H1 (cell line): ENCODE results near the gene MRPL28. TPM values are rescaled to one million over a fixed set of nuclear protein-coding genes. Genes with fewer than 3 reads are reported as not detected.

ENCODE experiments used
- EGR1 ChIP-seq: IDR thresholded peaks from 2 replicates; pipeline ENCODE4 v1.6.1; 2011; ENCODE audit warnings: low read depth, low read length, borderline replicate concordance
- HDAC2 ChIP-seq, 2 experiments: fragments of 300-600 bp in 1 of 2; sonication (generic) in 1 of 2; IDR thresholded peaks; 2 replicates each; pipeline ENCODE4 v1.6.1; 2011 to 2012; ENCODE audit warnings: low read depth in 2 of 2, low read length in 2 of 2, mild to moderate bottlenecking in 2 of 2, moderate library complexity in 2 of 2, borderline replicate concordance in 1 of 2, inconsistent platforms in 1 of 2
- RAD21 ChIP-seq, 2 experiments: IDR thresholded peaks in 1 of 2; conservative IDR thresholded peaks in 1 of 2; 2 replicates each; pipeline ENCODE4 v1.6.1; 2011; ENCODE audit warnings: low read depth in 2 of 2, low read length in 2 of 2, improper control_type of control experiment in 1 of 2, inconsistent platforms in 1 of 2, mild to moderate bottlenecking in 1 of 2, moderate library complexity in 1 of 2
- SAP30 ChIP-seq: fragments of 300-600 bp; sonication (generic); IDR thresholded peaks from 2 replicates; pipeline ENCODE4 v1.7.1; 2012; ENCODE audit warnings: low read length, moderate library complexity, mild to moderate bottlenecking, inconsistent platforms; ENCODE audit not compliant: insufficient read depth, insufficient replicate concordance
- polyA plus RNA-seq, 7 experiments: library from polyadenylated mRNA; depleted of rRNA in 3 of 7; stranded (reverse) in 5 of 7; unstranded in 2 of 7; fragments of >200 nt in 5 of 7; fragments of 200-250 nt in 2 of 7; gene quantifications; 1 replicate in 5 of 7; 2 replicates in 1 of 7; 4 replicates in 1 of 7; pipeline versions ENCODE4 v1.2.1 to v1.2.3, GENCODE V29; 2011 to 2013; ENCODE audit warnings: missing spikeins in 2 of 7, mixed read lengths in 2 of 7
- total RNA-seq: library from RNA; stranded (reverse); fragmentation: NEBNext Ultra II Directional; extraction: Animal tissue kit (Norgen Biotek cat#: 25700); gene quantifications from 2 replicates; pipeline ENCODE4 v1.2.1, GENCODE V29; 2021

MRPL28 gene
- total and polyA plus RNA-seq, 2 of the 8 experiments (the other 6 are each of a cell fraction or from before 2014, with no cell fraction given): 88.9 to 188 TPM

- TF ChIP-seq HDAC2 (IDR thresholded peaks at IDR 0.05; ENCODE audit: borderline replicate concordance in 1 of 2, low read depth in 2 of 2, low read length in 2 of 2) (no peak), SAP30 (no peak), RAD21 (IDR thresholded peaks at IDR 0.05 in 1 of 2, conservative IDR thresholded peaks at IDR 0.05 in 1 of 2; ENCODE audit: low read depth in 2 of 2, low read length in 2 of 2) (no peak), EGR1 (no peak)
These were observed 4.2 kb upstream of the MRPL28 start (continued) for GRCh38 chr16:374616-374926.
